Calu3 (cell line): ENCODE measurements around the gene KRCC1. TPM values are rescaled to one million over a fixed set of nuclear protein-coding genes. Genes with fewer than 3 reads are reported as not detected.

ENCODE experiments used
- BruUV-seq: library from RNA; stranded (reverse); fragments of 400-500 nt; replicated peaks from 2 replicates; lab custom pipeline; 2021; lab: Mats Ljungman, UMichigan
- CTCF ChIA-PET: fragments of 300-600 bp; sonication (Branson Sonifier 250); formaldehyde crosslinking; loops from one replicate; lab custom pipeline; 2022; ENCODE audit warnings: antibody characterized with exemption; lab: Charles Lee
- DNase-seq: peaks from one replicate; pipeline ENCODE4 v3.0.0; 2022
- H3K27ac Mint-ChIP-seq: one replicate; pipeline ENCODE4 v1.8.0; 2022; ENCODE audit warnings: mixed read lengths; ENCODE audit not compliant: unreplicated experiment
- H3K27me3 Mint-ChIP-seq: one replicate; pipeline ENCODE4 v1.8.0; 2022; ENCODE audit warnings: mixed read lengths; ENCODE audit not compliant: unreplicated experiment
- H3K36me3 Mint-ChIP-seq: one replicate; pipeline ENCODE4 v1.8.0; 2022; ENCODE audit warnings: mild to moderate bottlenecking, moderate library complexity, mixed read lengths; ENCODE audit not compliant: insufficient read depth, unreplicated experiment
- H3K4me1 Mint-ChIP-seq: one replicate; pipeline ENCODE4 v1.8.0; 2022; ENCODE audit warnings: mild to moderate bottlenecking, low read depth, mixed read lengths; ENCODE audit not compliant: unreplicated experiment
- H3K4me3 Mint-ChIP-seq: one replicate; pipeline ENCODE4 v1.8.0; 2022; ENCODE audit warnings: mild to moderate bottlenecking, low read depth, moderate library complexity, mixed read lengths; ENCODE audit not compliant: unreplicated experiment
- H3K9me3 Mint-ChIP-seq: one replicate; pipeline ENCODE4 v1.8.0; 2022; ENCODE audit warnings: low read depth, mixed read lengths; ENCODE audit not compliant: unreplicated experiment
- CTCF ChIP-seq: fragments of 200-600 bp; IDR thresholded peaks from one replicate; pipeline ENCODE4 v1.8.0; 2022; ENCODE audit warnings: antibody characterized with exemption; ENCODE audit not compliant: unreplicated experiment
- intact Hi-C: fragments of 100-400 bp; cut with micrococcal nuclease; formaldehyde crosslinking; loops from one replicate; pipeline ENCODE4 v1.10.0; 2022; ENCODE audit not compliant: unreplicated experiment
- total RNA-seq: library from RNA; stranded (reverse); gene quantifications from 2 replicates; pipeline ENCODE4 v1.2.3, GENCODE V29; 2022

KRCC1 gene
- total RNA-seq, 1 experiment from 2014 or later, result 32.1 TPM

GRCh38 chr2:88054782-88055370 is 707 bp downstream of the KRCC1 start:
- no peaks in the 10 kb centered on the region for H3K9me3 Mint-ChIP-seq
- no peak for DNase-seq
- H3K36me3 Mint-ChIP-seq, result peaks cover 54% of the 10 kb centered on the region
- TF ChIP-seq CTCF, result no peak
- H3K4me3 Mint-ChIP-seq, result peak overlapping the region; percentile 79
- peaks cover 45% of the 10 kb centered on the region for H3K4me1 Mint-ChIP-seq
- CTCF ChIA-PET, result interaction anchor here (1.0 kb wide), 1 partner anchor 17 kb away, joined by 4 read pairs; no protein-coding TSS in a partner anchor
- intact Hi-C loops, result no loop called here
- H3K27me3 Mint-ChIP-seq, result no peaks in the 10 kb centered on the region
- BruUV-seq, result no TSS peak
- H3K27ac Mint-ChIP-seq, result peak overlapping the region; percentile 79

- TF ChIP-seq CTCF, result no peak
- no peaks in the 10 kb centered on the region for H3K9me3 Mint-ChIP-seq
- no peaks in the 10 kb centered on the region for H3K27me3 Mint-ChIP-seq
- peaks cover 45% of the 10 kb centered on the region for H3K4me1 Mint-ChIP-seq
- H3K27ac Mint-ChIP-seq, result peak overlapping the region; percentile 79
- H3K36me3 Mint-ChIP-seq, result peaks cover 54% of the 10 kb centered on the region
- intact Hi-C loops, result no loop called here
- no TSS peak for BruUV-seq
- CTCF ChIA-PET, result interaction anchor here (1.0 kb wide), 1 partner anchor 16 kb away, joined by 4 read pairs; no protein-coding TSS in a partner anchor
- no peak for DNase-seq
- peak overlapping the region; percentile 79 for H3K4me3 Mint-ChIP-seq
Observed at GRCh38 chr2:88053934-88054781, 1.4 kb downstream of the KRCC1 start.

GRCh38 chr2:88053296-88053695 is 2.3 kb downstream of the KRCC1 start:
- Mint-ChIP-seq H3K9me3 (no peaks in the 10 kb centered on the region), H3K4me3 (peak overlapping the region; percentile 79), H3K36me3 (peaks cover 54% of the 10 kb centered on the region), H3K27me3 (no peaks in the 10 kb centered on the region), H3K4me1 (peaks cover 45% of the 10 kb centered on the region), H3K27ac (no peak overlapping the region)
- intact Hi-C loops, result no loop called here
- CTCF ChIA-PET, result no interaction called here
- no peak for TF ChIP-seq CTCF
- no TSS peak for BruUV-seq
- DNase-seq, result no peak

- H3K27ac Mint-ChIP-seq, result no peak overlapping the region
- no peak for TF ChIP-seq CTCF
- H3K27me3 Mint-ChIP-seq, result no peaks in the 10 kb centered on the region
- CTCF ChIA-PET, result no interaction called here
- peaks cover 54% of the 10 kb centered on the region for H3K36me3 Mint-ChIP-seq
- BruUV-seq, result no TSS peak
- no peaks in the 10 kb centered on the region for H3K9me3 Mint-ChIP-seq
- no peak for DNase-seq
- intact Hi-C loops, result no loop called here
- peaks cover 31% of the 10 kb centered on the region for H3K4me1 Mint-ChIP-seq
- no peak overlapping the region for H3K4me3 Mint-ChIP-seq
Observed at GRCh38 chr2:88051792-88052191, 3.8 kb downstream of the KRCC1 start.
